Colonic mucosa (tissue), 4 donors: Measurements from ENCODE around the gene BCR. TPM values are rescaled to one million over a fixed set of nuclear protein-coding genes. Genes with fewer than 3 reads are reported as not detected.
A peak's percentile ranks its signal among the peaks of the same experiment; 100 is the strongest.

Experiments
- DNase-seq: peaks from one replicate; pipeline ENCODE4 v3.0.0-alpha.2; 2020
- H3K27ac ChIP-seq: fragments of 200-600 bp; one replicate; pipeline ENCODE4 v1.8.0; 2021
- H3K27me3 ChIP-seq: fragments of 200-600 bp; one replicate; pipeline ENCODE4 v1.8.0; 2021
- H3K36me3 ChIP-seq: fragments of 200-600 bp; one replicate; pipeline ENCODE4 v1.8.0; 2021
- H3K4me1 ChIP-seq: fragments of 200-600 bp; one replicate; pipeline ENCODE4 v1.8.0; 2021; ENCODE audit warnings: mild to moderate bottlenecking
- H3K4me3 ChIP-seq: fragments of 200-600 bp; one replicate; pipeline ENCODE4 v1.8.0; 2021
- H3K9ac ChIP-seq, 2 donors: one replicate each; pipeline ENCODE4 v1.7.0; 2013; ENCODE audit warnings: control low read depth in 2 of 2, low read depth in 2 of 2, low read length in 2 of 2
- H3K9me3 ChIP-seq: fragments of 200-600 bp; one replicate; pipeline ENCODE4 v1.8.0; 2021
- intact Hi-C: fragments of 100-400 bp; cut with DNase I; formaldehyde crosslinking; loops from one replicate; pipeline ENCODE4 v1.14.1; 2022
- total RNA-seq, 2 donors: library from RNA; stranded (reverse); fragmentation: NEBNext Ultra II Directional in 1 of 2; extraction: Animal tissue kit (Norgen Biotek cat#: 25700) in 1 of 2; gene quantifications; one replicate each; pipeline ENCODE4 v1.2.1, GENCODE V29; 2021
- TF ChIP-seq, protein P1 (sequence below): fragments of 200-600 bp; IDR thresholded peaks from one replicate; pipeline ENCODE4 v1.8.0; 2022; ENCODE audit warnings: antibody characterized with exemption, mild to moderate bottlenecking
- donor health status: healthy.
- donor health status: DM: no; HTN: no; CAD: no.
- donor health status: DM: no; HTN: no; CAD: no.

Gene BCR
- total RNA-seq, 2 donors from 2014 or later: 39.2 to 57.8 TPM

GRCh38 chr22:23226497-23226850, 46.2 kb downstream of the BCR start:
- H3K9me3 ChIP-seq: no peaks in the 10 kb centered on the region
- peak overlapping the region; percentile 68 for H3K27ac ChIP-seq
- peaks cover 26% of the 10 kb centered on the region for H3K4me1 ChIP-seq
- no peaks in the 10 kb centered on the region for H3K36me3 ChIP-seq
- H3K9ac ChIP-seq: peak overlapping the region in 1 of 2 donors; percentile 60
- intact Hi-C loops: no loop called here
- no peak for DNase-seq
- TF ChIP-seq, protein P1, sequence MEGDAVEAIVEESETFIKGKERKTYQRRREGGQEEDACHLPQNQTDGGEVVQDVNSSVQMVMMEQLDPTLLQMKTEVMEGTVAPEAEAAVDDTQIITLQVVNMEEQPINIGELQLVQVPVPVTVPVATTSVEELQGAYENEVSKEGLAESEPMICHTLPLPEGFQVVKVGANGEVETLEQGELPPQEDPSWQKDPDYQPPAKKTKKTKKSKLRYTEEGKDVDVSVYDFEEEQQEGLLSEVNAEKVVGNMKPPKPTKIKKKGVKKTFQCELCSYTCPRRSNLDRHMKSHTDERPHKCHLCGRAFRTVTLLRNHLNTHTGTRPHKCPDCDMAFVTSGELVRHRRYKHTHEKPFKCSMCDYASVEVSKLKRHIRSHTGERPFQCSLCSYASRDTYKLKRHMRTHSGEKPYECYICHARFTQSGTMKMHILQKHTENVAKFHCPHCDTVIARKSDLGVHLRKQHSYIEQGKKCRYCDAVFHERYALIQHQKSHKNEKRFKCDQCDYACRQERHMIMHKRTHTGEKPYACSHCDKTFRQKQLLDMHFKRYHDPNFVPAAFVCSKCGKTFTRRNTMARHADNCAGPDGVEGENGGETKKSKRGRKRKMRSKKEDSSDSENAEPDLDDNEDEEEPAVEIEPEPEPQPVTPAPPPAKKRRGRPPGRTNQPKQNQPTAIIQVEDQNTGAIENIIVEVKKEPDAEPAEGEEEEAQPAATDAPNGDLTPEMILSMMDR: no peak
- H3K4me3 ChIP-seq: no peak overlapping the region
- H3K27me3 ChIP-seq: no peaks in the 10 kb centered on the region

DNA sequence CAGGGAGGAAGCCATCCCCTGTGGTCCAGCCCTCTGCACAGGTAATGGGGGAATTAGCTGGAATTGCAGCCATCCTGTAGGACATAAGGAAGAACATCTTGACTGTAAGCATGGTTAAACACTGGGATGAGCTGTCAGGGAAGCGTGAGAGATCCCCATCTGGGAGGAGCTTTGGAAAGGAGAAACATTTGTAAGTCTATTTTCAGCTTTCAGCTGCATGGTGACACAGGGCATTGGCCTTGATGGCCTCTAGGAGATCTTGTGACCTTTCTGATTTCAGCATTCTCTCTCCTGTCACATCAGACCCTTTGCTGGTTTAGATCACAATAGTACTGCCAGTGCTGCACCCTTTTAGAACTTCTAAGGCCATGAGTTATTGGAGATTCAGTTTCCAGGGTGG, 47.1 kb downstream of the BCR start:
- no peak overlapping the region for H3K4me3 ChIP-seq
- no peak for DNase-seq
- no peaks in the 10 kb centered on the region for H3K9me3 ChIP-seq
- no peaks in the 10 kb centered on the region for H3K36me3 ChIP-seq
- no peak overlapping the region for H3K9ac ChIP-seq
- TF ChIP-seq, protein P1: no peak
- intact Hi-C loops: no loop called here
- no peak overlapping the region for H3K27ac ChIP-seq
- peaks cover 26% of the 10 kb centered on the region for H3K4me1 ChIP-seq
- H3K27me3 ChIP-seq: no peaks in the 10 kb centered on the region

GRCh38 chr22:23228503-23228902, 48.2 kb downstream of the BCR start:
- peaks cover 23% of the 10 kb centered on the region for H3K4me1 ChIP-seq

DNA sequence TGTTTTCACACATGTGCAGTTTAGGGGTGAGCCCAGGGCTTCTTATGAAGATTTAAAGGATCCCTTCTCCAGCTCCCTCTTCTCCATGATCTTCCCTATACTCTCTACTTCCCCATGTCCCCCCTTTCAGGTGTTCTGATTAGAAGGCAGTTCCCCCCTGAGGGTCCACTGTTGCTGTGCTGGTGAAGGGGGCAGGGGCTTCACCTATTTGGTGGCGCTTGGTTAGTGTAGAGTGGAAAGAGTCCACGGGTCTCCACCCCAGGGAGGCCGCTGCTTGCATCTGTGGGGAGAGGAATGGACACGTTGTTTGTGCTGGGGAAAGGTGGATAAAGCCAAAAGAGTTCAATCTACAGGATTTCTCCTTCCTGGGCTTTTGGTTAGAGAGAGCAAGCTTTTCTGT, 49.3 kb downstream of the BCR start:
- no peaks in the 10 kb centered on the region for H3K27me3 ChIP-seq
- H3K36me3 ChIP-seq: no peaks in the 10 kb centered on the region
- intact Hi-C loops: no loop called here
- H3K9me3 ChIP-seq: no peaks in the 10 kb centered on the region
- H3K27ac ChIP-seq: no peak overlapping the region
- DNase-seq: no peak
- peaks cover 18% of the 10 kb centered on the region for H3K4me1 ChIP-seq
- TF ChIP-seq, protein P1: no peak
- H3K4me3 ChIP-seq: no peak overlapping the region
- H3K9ac ChIP-seq: no peak overlapping the region

More at GRCh38 chr22:23228503-23228902, 48.2 kb downstream of the BCR start:
- no peak overlapping the region for H3K9ac ChIP-seq
- no peak overlapping the region for H3K4me3 ChIP-seq
- TF ChIP-seq, protein P1: no peak
- H3K36me3 ChIP-seq: no peaks in the 10 kb centered on the region
- intact Hi-C loops: no loop called here
- DNase-seq: no peak
- H3K9me3 ChIP-seq: no peaks in the 10 kb centered on the region
- H3K27ac ChIP-seq: no peak overlapping the region
- no peaks in the 10 kb centered on the region for H3K27me3 ChIP-seq

DNA sequence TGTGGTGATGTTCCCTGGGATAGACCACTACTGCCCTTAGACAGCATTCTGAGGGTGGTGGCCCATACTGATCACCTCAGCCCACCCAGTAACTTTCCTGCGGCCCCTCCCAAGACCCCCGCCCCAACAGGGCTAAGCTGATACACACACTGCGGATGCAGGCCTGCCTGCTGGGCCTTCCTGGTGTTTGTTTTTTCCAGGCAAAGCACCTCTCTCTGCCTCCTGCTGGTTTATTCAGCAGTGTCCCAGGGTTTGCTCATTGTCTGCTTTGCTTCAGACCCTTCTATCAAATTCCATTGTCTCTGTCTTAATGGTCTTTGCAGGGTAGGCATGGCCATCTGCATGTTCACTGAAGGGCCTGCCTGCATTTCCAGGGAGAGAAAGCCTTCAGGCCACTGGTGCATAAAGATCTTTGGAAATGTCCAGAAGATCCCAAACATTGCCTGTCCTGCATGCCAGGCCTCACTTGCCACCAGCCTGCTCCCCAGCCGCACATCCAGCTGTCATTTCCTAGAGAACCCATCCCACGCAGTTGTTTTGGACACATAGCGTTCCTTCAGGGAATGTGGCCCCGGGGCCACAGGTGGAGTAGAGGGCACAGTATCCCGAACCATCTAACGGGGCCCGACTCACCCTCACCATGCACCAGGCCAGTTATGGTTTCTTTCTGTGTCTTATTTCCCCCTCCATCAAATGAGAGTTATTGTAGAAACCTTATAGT, 50.2 kb downstream of the BCR start:
- TF ChIP-seq, protein P1: no peak

More for the DNA sequence above, 50.2 kb downstream of the BCR start:
- H3K9me3 ChIP-seq: no peaks in the 10 kb centered on the region
- intact Hi-C loops: no loop called here
- H3K36me3 ChIP-seq: no peaks in the 10 kb centered on the region
- H3K27me3 ChIP-seq: no peaks in the 10 kb centered on the region
- no peak overlapping the region for H3K4me3 ChIP-seq
- no peak overlapping the region for H3K27ac ChIP-seq
- no peak for DNase-seq
- no peak overlapping the region for H3K9ac ChIP-seq
- peaks cover 10% of the 10 kb centered on the region for H3K4me1 ChIP-seq
